ENCODE results near the gene RNGTT.
"Not testable (repeated sequence)": the region's sequence is repeated elsewhere in the genome, so short reads cannot be mapped to it uniquely, and the experiment has no call there.

The RNGTT gene

GRCh38 chr6:88775866-88776571, 187.4 kb downstream of the RNGTT start:
- H3K27ac Mint-ChIP-seq = peak overlapping the region; percentile 24 to 63
- DNase-seq (no peak), ATAC-seq (peak; percentile 70)
- no peaks in the 10 kb centered on the region for H3K27me3 Mint-ChIP-seq
- H3K4me1 Mint-ChIP-seq = peaks cover 18% of the 10 kb centered on the region
- H3K4me3 Mint-ChIP-seq = no peak overlapping the region
- no peaks in the 10 kb centered on the region for H3K9me3 Mint-ChIP-seq

- DNase-seq, ATAC-seq, H3K9me3 Mint-ChIP-seq, H3K27me3 Mint-ChIP-seq, H3K4me3 Mint-ChIP-seq, H3K4me1 Mint-ChIP-seq, H3K27ac Mint-ChIP-seq: not testable (repeated sequence)
Observed at GRCh38 chr6:88768114-88768513, 195.3 kb downstream of the RNGTT start.

GRCh38 chr6:88764081-88764480, 199.3 kb downstream of the RNGTT start:
- H3K4me3 Mint-ChIP-seq = no peak overlapping the region
- H3K27ac Mint-ChIP-seq = no peak overlapping the region
- DNase-seq = no peak
- no peak for ATAC-seq
- no peaks in the 10 kb centered on the region for H3K9me3 Mint-ChIP-seq
- H3K27me3 Mint-ChIP-seq = no peaks in the 10 kb centered on the region
- peaks cover 22% of the 10 kb centered on the region for H3K4me1 Mint-ChIP-seq

GRCh38 chr6:88763160-88763559, 200.3 kb downstream of the RNGTT start:
- no peak for ATAC-seq
- H3K27ac Mint-ChIP-seq = peak overlapping the region in 1 of 2 donors; percentile 12
- H3K9me3 Mint-ChIP-seq = no peaks in the 10 kb centered on the region
- no peaks in the 10 kb centered on the region for H3K27me3 Mint-ChIP-seq
- peaks cover 22% of the 10 kb centered on the region for H3K4me1 Mint-ChIP-seq
- no peak overlapping the region for H3K4me3 Mint-ChIP-seq
- DNase-seq = no peak

GRCh38 chr6:88761237-88762031, 202.0 kb downstream of the RNGTT start:
- no peaks in the 10 kb centered on the region for H3K27me3 Mint-ChIP-seq
- no peaks in the 10 kb centered on the region for H3K9me3 Mint-ChIP-seq
- ATAC-seq (peak; percentile 92), DNase-seq (peak; percentile 7 to 24)
- no peak overlapping the region for H3K4me3 Mint-ChIP-seq
- peak overlapping the region in 1 of 2 donors; percentile 52 for H3K27ac Mint-ChIP-seq
- peaks cover 22% of the 10 kb centered on the region for H3K4me1 Mint-ChIP-seq

GRCh38 chr6:88760091-88760490, 203.3 kb downstream of the RNGTT start:
- no peaks in the 10 kb centered on the region for H3K9me3 Mint-ChIP-seq
- peaks cover 22% of the 10 kb centered on the region for H3K4me1 Mint-ChIP-seq
- no peak overlapping the region for H3K27ac Mint-ChIP-seq
- H3K4me3 Mint-ChIP-seq = no peak overlapping the region
- no peaks in the 10 kb centered on the region for H3K27me3 Mint-ChIP-seq
- ATAC-seq = no peak
- no peak for DNase-seq

GRCh38 chr6:88750936-88751335, 212.5 kb downstream of the RNGTT start:
- Mint-ChIP-seq H3K4me3 (no peak overlapping the region), H3K4me1 (no peaks in the 10 kb centered on the region), H3K9me3 (no peaks in the 10 kb centered on the region), H3K27me3 (no peaks in the 10 kb centered on the region), H3K27ac (no peak overlapping the region)
- DNase-seq = no peak
- ATAC-seq = no peak

GRCh38 chr6:88749849-88750248, 213.6 kb downstream of the RNGTT start:
- Mint-ChIP-seq H3K9me3 (no peaks in the 10 kb centered on the region), H3K27me3 (no peaks in the 10 kb centered on the region), H3K4me1 (no peaks in the 10 kb centered on the region), H3K4me3 (no peak overlapping the region), H3K27ac (no peak overlapping the region)
- DNase-seq = no peak
- no peak for ATAC-seq

GRCh38 chr6:88748141-88748540, 215.3 kb downstream of the RNGTT start:
- no peaks in the 10 kb centered on the region for H3K27me3 Mint-ChIP-seq
- H3K27ac Mint-ChIP-seq = no peak overlapping the region
- H3K4me3 Mint-ChIP-seq = no peak overlapping the region
- DNase-seq = no peak
- ATAC-seq = no peak
- H3K9me3 Mint-ChIP-seq = no peaks in the 10 kb centered on the region
- no peaks in the 10 kb centered on the region for H3K4me1 Mint-ChIP-seq

- Mint-ChIP-seq H3K4me1 (no peaks in the 10 kb centered on the region), H3K27me3 (no peaks in the 10 kb centered on the region), H3K9me3 (peaks cover 2 to 5% of the 10 kb centered on the region in 2 donors), H3K4me3 (no peak overlapping the region), H3K27ac (no peak overlapping the region)
- ATAC-seq (no peak), DNase-seq (no peak)
Observed at GRCh38 chr6:88741939-88742338, 221.5 kb downstream of the RNGTT start.

- DNase-seq = no peak
- no peak for ATAC-seq
- Mint-ChIP-seq H3K27ac (no peak overlapping the region), H3K9me3 (peaks cover 5 to 7% of the 10 kb centered on the region in 2 donors), H3K4me3 (no peak overlapping the region), H3K4me1 (no peaks in the 10 kb centered on the region), H3K27me3 (no peaks in the 10 kb centered on the region)
Observed at GRCh38 chr6:88741071-88741470, 222.3 kb downstream of the RNGTT start.

- Mint-ChIP-seq H3K4me1 (peaks cover 32% of the 10 kb centered on the region), H3K4me3 (no peak overlapping the region), H3K9me3 (peaks cover 6 to 23% of the 10 kb centered on the region in 2 donors), H3K27ac (no peak overlapping the region), H3K27me3 (no peaks in the 10 kb centered on the region)
- DNase-seq (no peak), ATAC-seq (no peak)
Observed at GRCh38 chr6:88734544-88734943, 228.9 kb downstream of the RNGTT start.

GRCh38 chr6:88730611-88731011, 232.8 kb downstream of the RNGTT start:
- peaks cover 6 to 16% of the 10 kb centered on the region in 2 donors for H3K9me3 Mint-ChIP-seq

GRCh38 chr6:88728756-88729155, 234.7 kb downstream of the RNGTT start:
- Mint-ChIP-seq H3K9me3 (peaks cover 5 to 11% of the 10 kb centered on the region in 2 donors), H3K4me1 (peaks cover 47% of the 10 kb centered on the region), H3K4me3 (no peak overlapping the region), H3K27me3 (no peaks in the 10 kb centered on the region), H3K27ac (no peak overlapping the region)
- ATAC-seq (no peak), DNase-seq (no peak)

More at GRCh38 chr6:88730611-88731011, 232.8 kb downstream of the RNGTT start:
- Mint-ChIP-seq H3K27ac (no peak overlapping the region), H3K4me3 (no peak overlapping the region), H3K27me3 (no peaks in the 10 kb centered on the region), H3K4me1 (peaks cover 40% of the 10 kb centered on the region)
- ATAC-seq (no peak), DNase-seq (no peak)

- peaks cover 27% of the 10 kb centered on the region for H3K4me1 Mint-ChIP-seq
- not testable (repeated sequence) for DNase-seq, ATAC-seq, H3K9me3 Mint-ChIP-seq, H3K4me3 Mint-ChIP-seq, H3K27ac Mint-ChIP-seq, H3K27me3 Mint-ChIP-seq
Observed at GRCh38 chr6:88726409-88726808, 237.0 kb downstream of the RNGTT start.
